Measurements from ENCODE around the gene FGF7.
"Not testable (repeated sequence)": the region's sequence is repeated elsewhere in the genome, so short reads cannot be mapped to it uniquely, and the experiment has no call there.

The FGF7 gene

DNA sequence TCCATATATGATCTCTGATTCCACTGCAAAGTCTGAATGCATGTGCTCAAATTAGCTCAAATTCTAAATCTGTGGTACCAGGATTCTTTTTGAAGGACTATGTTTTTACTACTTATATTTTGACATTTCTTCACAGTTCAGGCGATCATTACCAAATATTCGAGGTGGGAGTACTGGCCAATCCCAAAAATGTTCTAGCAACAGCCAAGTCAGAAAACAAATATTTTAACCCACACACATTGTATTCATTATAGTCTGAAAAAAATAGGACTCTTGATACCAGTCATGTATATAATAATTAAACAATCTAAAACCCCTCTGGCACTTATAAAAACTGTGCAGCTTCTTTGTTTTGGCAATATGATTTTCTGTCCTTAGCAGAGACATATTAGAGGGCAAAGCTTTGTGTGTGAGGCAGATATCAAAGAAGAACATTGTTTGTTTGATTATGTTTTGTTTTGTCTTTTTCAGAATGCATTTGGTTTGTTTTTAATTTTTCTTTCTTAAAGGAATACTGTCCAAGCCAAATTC, 37.4 kb downstream of the FGF7 start:
- ATAC-seq (ENCODE audit: low read depth) (no peak), DNase-seq (ENCODE audit: low spot score in 2 of 2) (no peak)
- H3K9me3 Mint-ChIP-seq = no peaks in the 10 kb centered on the region
- H3K4me1 Mint-ChIP-seq = no peaks in the 10 kb centered on the region
- no peak overlapping the region for H3K4me3 Mint-ChIP-seq
- H3K36me3 Mint-ChIP-seq = no peaks in the 10 kb centered on the region
- H3K27me3 Mint-ChIP-seq = peaks cover 4% of the 10 kb centered on the region
- no peak overlapping the region for H3K27ac Mint-ChIP-seq

DNA sequence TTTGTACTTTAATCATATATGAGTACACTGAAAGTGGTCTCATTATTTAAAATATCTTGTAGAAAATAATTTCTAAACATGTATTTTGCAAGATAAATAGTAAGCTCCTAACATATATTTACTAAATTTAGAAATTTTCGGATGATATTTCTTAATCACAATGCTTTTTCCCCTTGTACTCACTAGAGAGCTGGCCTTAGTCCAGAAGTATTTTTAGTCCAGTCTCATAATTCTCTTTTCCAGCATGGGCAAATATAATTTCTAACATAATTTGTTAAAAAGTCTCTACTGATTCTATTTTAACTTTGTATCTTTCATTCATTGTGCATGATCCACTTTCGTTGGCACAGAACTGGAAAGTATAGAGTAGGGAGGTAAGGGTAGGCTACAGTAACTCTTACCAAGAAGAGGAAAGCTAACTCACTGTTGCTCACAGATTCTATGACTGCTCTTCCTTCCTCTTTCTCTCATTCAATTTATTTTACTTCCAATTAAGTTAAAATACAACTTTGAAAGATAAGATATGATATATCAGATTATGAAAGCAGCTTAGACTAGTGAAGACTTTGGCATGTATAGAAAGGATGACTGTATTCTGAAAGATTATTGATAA, 39.3 kb downstream of the FGF7 start:
- no peaks in the 10 kb centered on the region for H3K9me3 Mint-ChIP-seq
- no peaks in the 10 kb centered on the region for H3K4me1 Mint-ChIP-seq
- no peak for ATAC-seq (ENCODE audit: low read depth)
- H3K4me3 Mint-ChIP-seq = no peak overlapping the region
- H3K27me3 Mint-ChIP-seq = peaks cover 2% of the 10 kb centered on the region
- DNase-seq (ENCODE audit: low spot score in 2 of 2) = no peak
- H3K36me3 Mint-ChIP-seq = no peaks in the 10 kb centered on the region
- H3K27ac Mint-ChIP-seq = no peak overlapping the region

DNA sequence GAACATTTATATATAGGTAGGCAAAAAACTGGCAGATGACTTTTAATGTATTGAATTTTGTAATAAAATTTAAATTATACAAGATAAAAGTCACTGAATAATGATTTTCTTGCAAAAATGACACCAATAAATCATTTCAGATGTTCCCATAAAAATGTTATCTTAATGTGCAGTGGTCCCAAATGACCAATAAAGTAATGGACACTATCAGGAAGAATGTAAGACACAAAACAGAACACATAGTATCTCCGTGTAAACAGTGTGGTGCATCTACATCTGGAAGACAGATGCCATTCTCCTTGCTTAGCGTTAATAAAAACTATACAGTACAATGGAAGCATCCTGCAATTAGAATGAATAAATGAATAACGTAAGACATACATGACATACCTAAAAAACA, 41.5 kb downstream of the FGF7 start:
- ATAC-seq (ENCODE audit: low read depth) (no peak), DNase-seq (ENCODE audit: low spot score in 2 of 2) (no peak)
- Mint-ChIP-seq H3K9me3 (no peaks in the 10 kb centered on the region), H3K27me3 (peaks cover 2% of the 10 kb centered on the region), H3K27ac (no peak overlapping the region), H3K4me3 (no peak overlapping the region), H3K4me1 (no peaks in the 10 kb centered on the region), H3K36me3 (no peaks in the 10 kb centered on the region)

DNA sequence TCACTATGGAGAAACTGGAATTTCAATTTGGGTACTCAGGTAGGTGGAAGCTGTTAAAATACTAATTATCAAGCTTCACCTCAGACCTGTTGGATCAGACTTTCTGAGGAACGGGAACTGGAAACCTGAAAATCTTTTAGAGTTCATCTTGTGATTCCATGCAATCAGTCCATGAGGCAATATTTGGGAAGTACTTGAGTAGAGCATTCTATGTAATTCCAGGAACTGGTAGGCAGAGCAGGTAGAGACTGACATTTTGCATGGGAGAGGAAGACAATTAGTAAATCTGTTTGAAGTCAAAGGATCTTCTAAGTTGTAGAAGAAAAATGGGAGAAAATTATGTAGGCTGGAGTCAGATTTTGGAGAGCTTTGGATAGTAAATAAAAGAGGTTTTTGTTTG, 43.1 kb downstream of the FGF7 start:
- no peaks in the 10 kb centered on the region for H3K9me3 Mint-ChIP-seq
- no peak for DNase-seq (ENCODE audit: low spot score in 2 of 2)
- no peak overlapping the region for H3K27ac Mint-ChIP-seq
- H3K27me3 Mint-ChIP-seq = no peaks in the 10 kb centered on the region
- H3K36me3 Mint-ChIP-seq = no peaks in the 10 kb centered on the region
- no peak for ATAC-seq (ENCODE audit: low read depth)
- H3K4me3 Mint-ChIP-seq = no peak overlapping the region
- no peaks in the 10 kb centered on the region for H3K4me1 Mint-ChIP-seq

DNA sequence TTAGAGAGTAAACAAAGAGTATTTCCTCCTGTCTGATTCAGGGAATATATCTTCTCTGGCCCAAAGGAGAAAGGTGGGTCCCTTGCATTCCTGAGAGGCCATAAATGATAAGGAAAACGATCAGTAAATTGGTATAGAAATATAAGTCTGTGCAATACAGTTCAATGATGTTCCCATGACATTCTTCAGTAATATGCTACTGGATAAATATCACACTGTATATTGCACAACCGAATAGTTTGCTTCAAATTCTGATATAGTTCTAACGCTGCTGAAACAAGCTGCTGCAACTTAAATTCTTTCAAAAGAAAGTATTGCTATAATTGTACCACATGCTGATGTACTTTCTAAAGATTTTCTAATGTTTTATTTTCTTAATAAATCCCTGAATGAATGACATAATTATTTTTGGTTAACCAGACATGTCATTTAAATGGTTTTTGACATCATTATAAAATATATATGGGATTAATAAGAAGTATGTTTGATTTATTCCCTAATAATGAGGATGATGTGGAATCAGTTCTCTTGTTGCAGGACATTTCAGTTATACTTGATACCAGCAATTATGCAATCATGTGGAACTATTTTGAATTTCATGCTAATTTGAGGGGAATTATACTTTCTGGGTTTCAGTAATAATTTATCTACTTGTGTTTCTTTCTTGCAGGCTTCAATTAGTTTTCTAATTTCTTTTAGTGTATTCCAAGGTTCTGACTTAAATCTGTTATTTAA, 44.9 kb downstream of the FGF7 start:
- no peaks in the 10 kb centered on the region for H3K36me3 Mint-ChIP-seq
- peaks cover 3% of the 10 kb centered on the region for H3K4me1 Mint-ChIP-seq
- DNase-seq (ENCODE audit: low spot score in 2 of 2) = no peak
- no peak overlapping the region for H3K27ac Mint-ChIP-seq
- no peaks in the 10 kb centered on the region for H3K27me3 Mint-ChIP-seq
- no peaks in the 10 kb centered on the region for H3K9me3 Mint-ChIP-seq
- no peak overlapping the region for H3K4me3 Mint-ChIP-seq
- ATAC-seq (ENCODE audit: low read depth) = no peak

DNA sequence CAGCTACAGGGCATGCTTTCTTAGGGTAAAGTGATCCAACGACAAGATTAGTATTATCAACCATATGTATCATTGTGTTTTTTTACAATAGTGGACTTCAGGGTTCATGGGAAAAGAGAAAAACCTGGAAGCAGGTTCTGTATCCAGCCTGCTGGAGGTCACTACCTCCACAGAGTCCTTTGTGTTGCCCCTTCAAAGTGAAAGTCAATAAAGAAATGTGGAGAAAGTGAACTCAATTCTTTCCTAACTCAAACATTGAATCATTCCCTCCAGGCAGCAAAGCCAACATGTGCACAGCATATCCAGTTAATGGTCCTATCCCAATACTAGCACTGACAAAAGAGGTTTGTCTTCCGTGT, 45.4 kb downstream of the FGF7 start:
- no peak for DNase-seq (ENCODE audit: low spot score in 2 of 2)
- no peaks in the 10 kb centered on the region for H3K27me3 Mint-ChIP-seq
- H3K36me3 Mint-ChIP-seq = no peaks in the 10 kb centered on the region
- peaks cover 3% of the 10 kb centered on the region for H3K4me1 Mint-ChIP-seq
- no peaks in the 10 kb centered on the region for H3K9me3 Mint-ChIP-seq
- no peak overlapping the region for H3K27ac Mint-ChIP-seq
- no peak overlapping the region for H3K4me3 Mint-ChIP-seq
- ATAC-seq (ENCODE audit: low read depth) = no peak

DNA sequence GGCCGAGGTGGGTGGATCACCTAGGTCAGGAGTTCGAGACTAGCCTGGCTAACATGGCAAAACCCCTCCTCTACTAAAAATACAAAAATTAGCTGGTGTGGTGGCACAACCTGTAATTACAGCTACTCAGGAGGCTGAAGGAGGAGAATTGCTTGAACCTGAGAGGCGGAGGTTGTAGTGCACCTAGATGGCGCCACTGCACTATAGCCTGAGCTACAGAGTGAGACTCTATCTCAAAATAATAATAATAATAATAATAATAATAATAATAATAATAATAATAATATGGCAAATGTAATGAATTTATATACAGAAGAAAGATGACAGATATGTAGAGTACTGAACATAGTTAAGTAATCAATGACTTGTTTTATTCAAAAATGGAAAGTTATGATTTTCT, 48.2 kb downstream of the FGF7 start:
- H3K36me3 Mint-ChIP-seq; H3K27me3 Mint-ChIP-seq; H3K4me1 Mint-ChIP-seq; DNase-seq (ENCODE audit: low spot score in 2 of 2); H3K9me3 Mint-ChIP-seq; H3K27ac Mint-ChIP-seq; H3K4me3 Mint-ChIP-seq; ATAC-seq (ENCODE audit: low read depth): not testable (repeated sequence)

DNA sequence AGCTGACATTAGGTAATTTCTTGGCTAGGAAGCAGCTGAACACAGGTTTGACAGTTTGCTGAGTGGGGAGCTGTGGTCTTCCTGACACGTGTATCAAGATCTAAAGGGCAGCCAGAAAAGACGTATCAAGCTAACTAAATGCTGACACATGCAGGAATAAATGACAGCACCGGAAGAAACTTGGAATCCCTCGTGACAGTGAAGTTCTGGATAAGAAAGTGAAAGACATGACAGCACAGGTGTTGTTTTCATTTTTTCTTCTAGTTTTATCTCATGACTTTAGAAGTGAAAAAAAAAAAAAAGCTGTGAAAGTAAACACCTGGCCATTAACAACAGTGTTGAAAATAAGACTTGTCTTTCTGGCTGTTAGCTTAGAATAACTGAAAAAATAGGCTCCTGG, 48.7 kb downstream of the FGF7 start:
- DNase-seq (ENCODE audit: low spot score in 2 of 2) = no peak
- no peaks in the 10 kb centered on the region for H3K27me3 Mint-ChIP-seq
- no peaks in the 10 kb centered on the region for H3K36me3 Mint-ChIP-seq
- H3K27ac Mint-ChIP-seq = no peak overlapping the region
- H3K9me3 Mint-ChIP-seq = no peaks in the 10 kb centered on the region
- ATAC-seq (ENCODE audit: low read depth) = no peak
- no peak overlapping the region for H3K4me3 Mint-ChIP-seq
- H3K4me1 Mint-ChIP-seq = peaks cover 3% of the 10 kb centered on the region

DNA sequence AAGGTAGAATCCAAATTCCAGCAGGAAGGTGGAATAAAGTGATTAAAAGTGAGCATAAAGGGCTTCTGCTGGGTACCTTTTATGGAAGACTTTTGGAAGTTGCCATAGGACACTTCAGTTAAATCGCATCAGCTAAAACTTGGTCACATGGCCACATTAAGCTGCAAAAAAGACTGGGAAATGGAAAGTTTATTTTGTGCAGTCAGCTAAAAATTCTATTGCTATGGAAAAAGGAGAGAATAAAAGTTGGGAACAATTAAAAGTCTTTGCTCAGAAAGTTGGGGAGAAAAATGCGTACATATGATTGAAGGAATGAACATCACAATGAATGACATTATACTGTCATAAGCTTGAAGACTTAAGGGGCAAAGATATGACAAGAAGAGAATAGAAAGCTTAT, 49.3 kb downstream of the FGF7 start:
- ATAC-seq (ENCODE audit: low read depth) (no peak), DNase-seq (ENCODE audit: low spot score in 2 of 2) (no peak)
- Mint-ChIP-seq H3K4me3 (no peak overlapping the region), H3K27me3 (no peaks in the 10 kb centered on the region), H3K36me3 (no peaks in the 10 kb centered on the region), H3K4me1 (peaks cover 3% of the 10 kb centered on the region), H3K27ac (no peak overlapping the region), H3K9me3 (no peaks in the 10 kb centered on the region)

DNA sequence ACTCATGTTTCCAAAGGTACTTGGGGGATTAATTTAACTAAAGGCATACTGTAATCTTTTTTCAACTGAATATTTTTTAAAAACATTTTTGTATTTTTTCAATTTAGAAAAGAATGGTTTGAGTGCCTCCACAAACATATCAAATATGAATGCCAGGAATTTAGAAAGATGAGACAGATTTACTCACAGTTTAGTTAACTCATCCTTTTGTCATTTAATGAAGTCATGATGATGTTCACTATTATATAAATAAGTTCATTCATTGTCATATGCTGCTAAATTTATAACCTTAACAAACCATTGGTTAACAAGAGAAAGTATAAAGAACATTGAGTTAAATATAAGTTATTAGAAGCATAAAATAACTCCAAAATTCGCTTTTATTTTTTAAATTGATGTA, 50.0 kb downstream of the FGF7 start:
- Mint-ChIP-seq H3K9me3 (no peaks in the 10 kb centered on the region), H3K36me3 (no peaks in the 10 kb centered on the region), H3K4me3 (no peak overlapping the region), H3K27ac (no peak overlapping the region), H3K27me3 (no peaks in the 10 kb centered on the region), H3K4me1 (peaks cover 3% of the 10 kb centered on the region)
- DNase-seq (ENCODE audit: low spot score in 2 of 2) = no peak
- no peak for ATAC-seq (ENCODE audit: low read depth)

DNA sequence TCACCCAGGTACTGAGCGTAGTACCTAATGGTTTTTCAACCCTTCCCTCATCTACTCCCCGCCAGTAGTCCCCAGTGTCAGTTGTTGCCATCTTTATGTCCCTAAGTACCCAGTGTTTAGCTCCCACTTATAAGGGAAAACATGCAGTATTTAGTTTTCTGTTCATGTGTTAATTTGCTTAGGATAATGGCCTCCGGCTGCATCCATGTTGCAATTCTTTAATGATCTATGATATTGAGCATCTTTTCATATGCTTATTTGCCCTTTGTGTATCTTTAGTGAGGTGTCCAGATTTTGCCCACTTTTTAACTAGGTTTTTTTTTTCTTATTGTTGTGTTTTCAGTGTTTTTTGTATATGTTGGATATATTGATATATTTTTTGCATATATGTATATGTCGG, 55.0 kb downstream of the FGF7 start:
- H3K36me3 Mint-ChIP-seq; H3K9me3 Mint-ChIP-seq; H3K27ac Mint-ChIP-seq; H3K27me3 Mint-ChIP-seq; ATAC-seq (ENCODE audit: low read depth); DNase-seq (ENCODE audit: low spot score in 2 of 2); H3K4me3 Mint-ChIP-seq; H3K4me1 Mint-ChIP-seq: not testable (repeated sequence)

DNA sequence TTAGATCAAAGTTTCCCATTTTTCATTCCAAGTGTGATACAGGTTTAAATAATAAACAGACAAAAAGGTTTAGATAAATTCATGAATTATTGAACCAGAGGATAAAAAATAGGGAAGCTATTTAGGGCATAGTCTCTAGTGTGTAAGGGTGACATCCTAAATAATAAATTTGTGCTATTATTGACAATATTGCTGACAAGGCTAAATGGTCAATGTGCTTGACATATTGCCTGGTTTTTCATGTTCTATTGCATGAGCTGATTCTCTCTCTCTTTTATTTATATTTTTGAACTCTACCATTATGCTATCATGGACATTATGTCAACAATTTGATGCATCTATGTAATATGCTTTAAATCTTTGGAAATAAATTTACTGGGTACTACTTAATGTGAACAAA, 55.9 kb downstream of the FGF7 start:
- not testable (repeated sequence) for H3K36me3 Mint-ChIP-seq

DNA sequence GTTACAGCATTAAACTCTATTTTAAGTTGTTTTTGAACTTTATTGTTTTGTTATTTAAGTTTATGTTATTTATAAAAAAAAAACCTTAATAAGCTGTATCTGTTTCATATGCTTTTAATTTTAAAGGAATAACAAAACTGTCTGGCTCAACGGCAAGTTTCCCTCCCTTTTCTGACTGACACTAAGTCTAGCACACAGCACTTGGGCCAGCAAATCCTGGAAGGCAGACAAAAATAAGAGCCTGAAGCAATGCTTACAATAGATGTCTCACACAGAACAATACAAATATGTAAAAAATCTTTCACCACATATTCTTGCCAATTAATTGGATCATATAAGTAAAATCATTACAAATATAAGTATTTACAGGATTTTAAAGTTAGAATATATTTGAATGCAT, 62.4 kb downstream of the FGF7 start:
- ATAC-seq (ENCODE audit: low read depth); DNase-seq (ENCODE audit: low spot score in 2 of 2); H3K27ac Mint-ChIP-seq; H3K36me3 Mint-ChIP-seq; H3K9me3 Mint-ChIP-seq; H3K4me3 Mint-ChIP-seq; H3K27me3 Mint-ChIP-seq; H3K4me1 Mint-ChIP-seq: not testable (repeated sequence)

More for the DNA sequence above, 55.9 kb downstream of the FGF7 start:
- not testable (repeated sequence) for H3K27ac Mint-ChIP-seq; H3K27me3 Mint-ChIP-seq; ATAC-seq (ENCODE audit: low read depth); H3K4me3 Mint-ChIP-seq; H3K9me3 Mint-ChIP-seq; H3K4me1 Mint-ChIP-seq; DNase-seq (ENCODE audit: low spot score in 2 of 2)

DNA sequence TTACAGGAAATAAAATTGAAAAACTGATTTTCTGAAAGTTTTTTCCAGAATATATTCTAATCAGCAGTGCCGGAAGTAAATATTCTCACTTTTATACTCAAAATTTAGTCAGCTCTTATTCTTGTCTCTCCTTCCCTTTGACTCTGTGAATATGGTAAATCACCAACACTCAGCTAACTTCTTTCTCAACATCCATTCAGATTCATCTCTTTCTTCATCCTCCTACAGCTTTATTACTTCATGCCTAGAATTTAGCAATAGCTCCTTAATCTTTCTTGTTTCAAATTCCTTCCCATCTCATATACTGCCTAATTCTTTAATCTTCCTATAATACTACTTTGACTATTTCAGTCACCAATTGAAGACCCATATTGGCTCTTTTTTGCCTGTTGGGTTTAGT, 67.9 kb downstream of the FGF7 start:
- H3K27ac Mint-ChIP-seq = no peak overlapping the region
- no peaks in the 10 kb centered on the region for H3K27me3 Mint-ChIP-seq
- no peak for ATAC-seq (ENCODE audit: low read depth)
- no peaks in the 10 kb centered on the region for H3K9me3 Mint-ChIP-seq
- H3K4me1 Mint-ChIP-seq = no peaks in the 10 kb centered on the region
- H3K36me3 Mint-ChIP-seq = no peaks in the 10 kb centered on the region
- no peak for DNase-seq (ENCODE audit: low spot score in 2 of 2)
- no peak overlapping the region for H3K4me3 Mint-ChIP-seq

DNA sequence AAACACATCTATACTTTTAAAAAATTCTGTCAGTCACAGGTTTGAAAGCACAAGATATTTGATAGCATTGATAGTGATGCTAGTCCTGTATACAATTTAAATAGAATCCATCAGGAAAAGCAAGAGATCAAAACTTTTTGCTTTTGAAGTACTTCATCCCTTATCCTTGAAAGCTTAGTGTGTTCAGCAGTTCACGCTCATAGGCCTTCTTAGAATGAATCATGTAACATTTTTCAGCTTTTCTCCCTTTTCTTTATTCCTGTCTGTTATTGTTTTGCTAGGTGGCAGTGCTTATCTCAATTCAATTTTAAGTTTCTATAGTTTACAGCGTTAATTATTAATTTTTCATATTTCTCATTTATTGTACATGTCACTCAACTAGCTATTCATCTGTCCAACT, 69.1 kb downstream of the FGF7 start:
- DNase-seq (ENCODE audit: low spot score in 2 of 2) (no peak), ATAC-seq (ENCODE audit: low read depth) (no peak)
- Mint-ChIP-seq H3K9me3 (no peaks in the 10 kb centered on the region), H3K4me3 (no peak overlapping the region), H3K27me3 (no peaks in the 10 kb centered on the region), H3K36me3 (no peaks in the 10 kb centered on the region), H3K27ac (no peak overlapping the region), H3K4me1 (no peaks in the 10 kb centered on the region)
